CD4-positive, alpha-beta T cell (primary cell): Measurements from ENCODE around the gene CFL1. TPM values are rescaled to one million over a fixed set of nuclear protein-coding genes. Genes with fewer than 3 reads are reported as not detected.

Source experiments
- ATAC-seq: fragments of 200-7000 bp; cut with Tn5 transposase; one replicate; pipeline ENCODE4 v1.10.0; 2022; ENCODE audit warnings: mild to moderate bottlenecking; ENCODE audit not compliant: poor library complexity
- CTCF ChIA-PET: fragments of 350-600 bp; sonication (Branson Sonifier 250); formaldehyde crosslinking; loops from one replicate; lab custom pipeline; 2021; ENCODE audit warnings: antibody characterized with exemption, inconsistent platforms; lab: Charles Lee
- POLR2A ChIA-PET: fragments of 350-600 bp; sonication (Branson Sonifier 250); formaldehyde crosslinking; loops from one replicate; lab custom pipeline; 2021; ENCODE audit warnings: antibody characterized with exemption, inconsistent platforms; lab: Charles Lee
- DNase-seq, 14 experiments: peaks; one replicate each; pipeline ENCODE4 v3.0.0-alpha.2; 2013 to 2020; ENCODE audit warnings: mixed read lengths in 2 of 14
- H3K27ac ChIP-seq, 2 donors: one replicate each; pipeline versions ENCODE4 v1.5.1 to v1.7.0; 2013; ENCODE audit warnings: low read length in 2 of 2, low read depth in 1 of 2, mild to moderate bottlenecking in 1 of 2
- H3K27me3 ChIP-seq, 2 experiments: 1 replicate in 1 of 2; 2 replicates in 1 of 2; pipeline versions ENCODE4 v1.6.1 to v1.7.0; 2013; ENCODE audit warnings: low read length in 2 of 2, control low read depth in 1 of 2, mild to moderate bottlenecking in 1 of 2, moderate library complexity in 1 of 2; ENCODE audit not compliant: insufficient read depth in 2 of 2, control insufficient read depth in 1 of 2
- H3K36me3 ChIP-seq: one replicate; pipeline ENCODE4 v1.6.1; 2013; ENCODE audit warnings: low read length, control low read depth; ENCODE audit not compliant: insufficient read depth
- H3K4me1 ChIP-seq: one replicate; pipeline ENCODE4 v1.6.1; 2013; ENCODE audit warnings: low read length, control low read depth; ENCODE audit not compliant: insufficient read depth
- H3K4me3 ChIP-seq: one replicate; pipeline ENCODE4 v1.5.1; 2013; ENCODE audit warnings: mild to moderate bottlenecking, low read length, moderate library complexity
- H3K9me3 ChIP-seq, 2 experiments: 1 replicate in 1 of 2; 2 replicates in 1 of 2; pipeline versions ENCODE4 v1.6.1 to v1.7.0; 2013; ENCODE audit warnings: low read length in 2 of 2, mild to moderate bottlenecking in 2 of 2, control low read depth in 1 of 2, moderate library complexity in 1 of 2; ENCODE audit not compliant: control insufficient read depth in 1 of 2, insufficient read depth in 1 of 2
- H3K27ac Mint-ChIP-seq: one replicate; pipeline ENCODE4 v1.8.0; 2020; ENCODE audit warnings: mixed read lengths
- H3K27me3 Mint-ChIP-seq: one replicate; pipeline ENCODE4 v1.8.0; 2021; ENCODE audit warnings: mixed read lengths
- H3K36me3 Mint-ChIP-seq: one replicate; pipeline ENCODE4 v1.8.0; 2021; ENCODE audit warnings: low read depth, mixed read lengths
- H3K4me1 Mint-ChIP-seq: one replicate; pipeline ENCODE4 v1.8.0; 2021; ENCODE audit warnings: low read depth, mixed read lengths
- H3K4me3 Mint-ChIP-seq: one replicate; pipeline ENCODE4 v1.8.0; 2020; ENCODE audit warnings: mild to moderate bottlenecking, mixed read lengths
- H3K9me3 Mint-ChIP-seq: one replicate; pipeline ENCODE4 v1.8.0; 2020; ENCODE audit warnings: mixed read lengths
- CTCF ChIP-seq: fragments of 200-600 bp; IDR thresholded peaks from one replicate; pipeline ENCODE4 v1.8.0; 2022; ENCODE audit warnings: antibody characterized with exemption, mild to moderate bottlenecking
- intact Hi-C, 2 experiments: fragments of 100-400 bp; cut with DNase I in 1 of 2; cut with micrococcal nuclease in 1 of 2; formaldehyde crosslinking; loops; one replicate each; pipeline versions ENCODE4 v1.15.1 to v1.9.0; 2023 to 2025; cut with DNase I, micrococcal nuclease
- total RNA-seq, 174 experiments: library from RNA in 2 of 174; stranded (reverse) in 2 of 174; gene quantifications; one replicate each; pipeline ENCODE4 v1.2.3 and lab custom pipeline; 2021 to 2026

Gene CFL1
- total RNA-seq, 2 experiments from 2014 or later: 322 to 331 TPM

DNA sequence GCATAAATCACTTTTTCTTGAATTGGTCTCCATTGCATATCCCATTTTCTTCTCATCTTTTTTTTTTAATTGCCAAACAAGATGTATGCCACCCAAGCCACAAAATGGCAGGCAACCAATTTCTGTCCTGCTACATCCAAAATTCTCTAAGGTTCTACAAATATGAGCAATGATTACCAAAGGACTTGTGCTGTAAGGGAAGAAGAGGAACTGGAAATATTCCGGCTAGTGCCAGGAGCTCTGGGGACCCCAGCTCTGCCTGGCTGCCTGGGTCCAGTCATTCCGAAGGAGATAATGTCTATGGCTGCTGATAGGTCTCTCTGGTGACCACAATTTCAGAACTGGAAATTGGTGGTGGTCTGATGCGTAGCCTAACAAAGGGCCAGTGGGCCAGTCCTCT is 41.3 kb downstream of the CFL1 start:
- no peaks in the 10 kb centered on the region for H3K9me3 Mint-ChIP-seq
- H3K27ac Mint-ChIP-seq: no peak overlapping the region
- Histone ChIP-seq H3K4me1 (peaks cover 16% of the 10 kb centered on the region), H3K36me3 (no peaks in the 10 kb centered on the region), H3K9me3 (no peaks in the 10 kb centered on the region), H3K27ac (no peak overlapping the region), H3K27me3 (no peaks in the 10 kb centered on the region), H3K4me3 (no peak overlapping the region)
- peak overlapping the region; percentile 76 for H3K4me3 Mint-ChIP-seq
- H3K27me3 Mint-ChIP-seq: no peaks in the 10 kb centered on the region
- intact Hi-C loops: loop anchor here in 1 of 2 experiments (1.0 kb wide), 1 partner anchor 105 kb away; no protein-coding TSS in a partner anchor
- no peak for DNase-seq
- ChIA-PET CTCF (interaction anchor here (1.2 to 4.5 kb wide), 4 partner anchors 11 to 105 kb away, joined by 4 to 39 read pairs (median 18); partner anchors contain the start of genes AP5B1 and KAT5), POLR2A (interaction anchor here (0.6 to 2.9 kb wide), 4 partner anchors 13 to 105 kb away, joined by 3 to 18 read pairs (median 8); partner anchors contain the start of genes AP5B1 and KAT5)
- ATAC-seq: no peak
- TF ChIP-seq CTCF: no peak
- H3K36me3 Mint-ChIP-seq: no peaks in the 10 kb centered on the region
- peaks cover 11% of the 10 kb centered on the region for H3K4me1 Mint-ChIP-seq

- H3K4me1 Mint-ChIP-seq: peaks cover 11% of the 10 kb centered on the region
- no peak for DNase-seq
- no peak overlapping the region for H3K4me3 Mint-ChIP-seq
- Histone ChIP-seq H3K4me1 (peaks cover 16% of the 10 kb centered on the region), H3K27ac (no peak overlapping the region), H3K36me3 (no peaks in the 10 kb centered on the region), H3K9me3 (no peaks in the 10 kb centered on the region), H3K4me3 (no peak overlapping the region), H3K27me3 (no peaks in the 10 kb centered on the region)
- intact Hi-C loops: no loop called here
- H3K36me3 Mint-ChIP-seq: no peaks in the 10 kb centered on the region
- ATAC-seq: no peak
- no peak for TF ChIP-seq CTCF
- ChIA-PET POLR2A (no interaction called here), CTCF (interaction anchor here (4.5 kb wide), 1 partner anchor 35 kb away, joined by 39 read pairs; the partner anchor contains the start of gene AP5B1)
- H3K27ac Mint-ChIP-seq: no peak overlapping the region
- no peaks in the 10 kb centered on the region for H3K27me3 Mint-ChIP-seq
- H3K9me3 Mint-ChIP-seq: no peaks in the 10 kb centered on the region
These were observed 42.9 kb downstream of the CFL1 start for GRCh38 chr11:65814986-65815565.

DNA sequence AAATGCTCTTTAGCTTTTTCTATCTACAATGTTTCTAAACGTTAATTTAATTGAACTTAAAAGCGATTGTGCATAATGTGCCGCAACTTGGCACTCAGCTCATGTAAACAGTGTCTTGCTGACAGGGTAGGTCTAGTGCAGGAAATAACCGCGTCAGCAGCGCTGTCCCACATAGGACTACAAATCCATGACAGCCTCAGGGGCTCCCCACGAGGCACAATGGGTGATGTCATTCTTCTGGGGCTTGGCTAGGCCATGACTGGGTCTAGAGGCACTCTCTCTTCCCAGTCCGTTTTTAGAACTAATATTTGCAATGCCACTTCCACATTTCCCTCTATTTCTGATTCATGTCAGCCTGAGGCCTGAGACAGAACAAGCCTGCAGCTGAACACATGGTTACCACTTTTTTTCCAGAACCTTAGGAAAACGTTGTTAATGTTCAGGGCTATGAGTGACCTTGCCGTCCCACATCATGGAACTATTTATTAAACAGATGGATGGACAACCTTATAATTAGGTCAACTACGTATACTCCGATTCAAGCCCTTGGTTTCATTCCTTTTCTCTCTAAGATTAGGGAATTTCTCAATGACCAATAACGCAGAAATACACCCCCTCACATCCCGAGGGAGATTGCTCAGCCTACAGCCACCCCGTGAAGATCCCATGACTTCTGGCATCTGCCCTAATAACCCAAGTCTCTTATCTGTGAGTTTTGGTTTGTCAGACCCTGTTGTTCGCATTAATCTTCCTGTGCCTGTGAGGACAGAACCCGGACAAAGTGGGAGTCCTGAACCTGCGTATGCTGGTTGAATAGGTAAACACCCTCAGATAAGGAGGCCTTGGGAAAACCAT is 43.6 kb downstream of the CFL1 start:
- ATAC-seq (no peak), DNase-seq (peak in 3 of 14 experiments; percentile 11 to 66 (median 37))
- peaks cover 11% of the 10 kb centered on the region for H3K4me1 Mint-ChIP-seq
- no peaks in the 10 kb centered on the region for H3K9me3 Mint-ChIP-seq
- no peak overlapping the region for H3K4me3 Mint-ChIP-seq
- no peaks in the 10 kb centered on the region for H3K27me3 ChIP-seq
- no peaks in the 10 kb centered on the region for H3K9me3 ChIP-seq
- intact Hi-C loops: no loop called here
- H3K4me1 ChIP-seq: peaks cover 16% of the 10 kb centered on the region
- no peak overlapping the region for H3K27ac ChIP-seq
- H3K4me3 ChIP-seq: no peak overlapping the region
- ChIA-PET POLR2A (no interaction called here), CTCF (interaction anchor here (1.0 to 4.5 kb wide), 2 partner anchors 35 to 37 kb away, joined by 3 to 39 read pairs; partner anchors contain the start of gene AP5B1)
- no peak overlapping the region for H3K27ac Mint-ChIP-seq
- H3K36me3 ChIP-seq: no peaks in the 10 kb centered on the region
- H3K36me3 Mint-ChIP-seq: no peaks in the 10 kb centered on the region
- H3K27me3 Mint-ChIP-seq: no peaks in the 10 kb centered on the region
- TF ChIP-seq CTCF: no peak
